Loucy (cell line): Measurements from ENCODE around the gene PPP1R27.

Experiments used
- H2AFZ ChIP-seq: fragments of 200-600 bp; sonication (generic); 2 replicates; pipeline ENCODE4 v1.6.0; 2016; ENCODE audit warnings: antibody characterized with exemption, mild to moderate bottlenecking, low read length, moderate library complexity
- H3F3A ChIP-seq: fragments of 200-600 bp; 2 replicates; pipeline ENCODE4 v1.6.0; 2016; ENCODE audit warnings: antibody characterized with exemption, low read depth, mild to moderate bottlenecking
- H3K27me3 ChIP-seq: fragments of 200-600 bp; sonication (generic); 2 replicates; pipeline ENCODE4 v1.6.1; 2014; ENCODE audit warnings: low read length, mild to moderate bottlenecking; ENCODE audit not compliant: insufficient read depth, poor library complexity, severe bottlenecking
- H3K36me3 ChIP-seq: fragments of 200-600 bp; sonication (generic); 2 replicates; pipeline ENCODE4 v1.6.1; 2016; ENCODE audit warnings: low read length; ENCODE audit not compliant: insufficient read depth
- H3K4me1 ChIP-seq: fragments of 200-600 bp; sonication (generic); 2 replicates; pipeline ENCODE4 v1.5.1; 2014; ENCODE audit warnings: low read length, mild to moderate bottlenecking; ENCODE audit not compliant: insufficient read depth, poor library complexity, severe bottlenecking
- H3K4me2 ChIP-seq: fragments of 200-600 bp; sonication (generic); 2 replicates; pipeline ENCODE4 v1.6.0; 2014; ENCODE audit warnings: antibody characterized with exemption, low read length, low read depth, mild to moderate bottlenecking; ENCODE audit not compliant: poor library complexity, severe bottlenecking
- H3K4me3 ChIP-seq: fragments of 200-600 bp; sonication (generic); 2 replicates; pipeline ENCODE4 v1.5.1; 2014; ENCODE audit warnings: low read length, mild to moderate bottlenecking, mixed read lengths; ENCODE audit not compliant: poor library complexity, severe bottlenecking
- H3K79me2 ChIP-seq: fragments of 200-600 bp; sonication (generic); 2 replicates; pipeline ENCODE4 v1.6.1; 2014; ENCODE audit warnings: low read length; ENCODE audit not compliant: insufficient read depth
- H3K9ac ChIP-seq: fragments of 200-600 bp; sonication (generic); 2 replicates; pipeline ENCODE4 v1.6.0; 2014; ENCODE audit warnings: mild to moderate bottlenecking, low read depth, low read length, moderate library complexity; ENCODE audit not compliant: poor library complexity, severe bottlenecking
- H3K9me2 ChIP-seq: fragments of 200-600 bp; sonication (generic); replicated peaks from 2 replicates; pipeline ENCODE4 v1.6.1; 2016; ENCODE audit warnings: low read depth, low read length, mixed read lengths
- H3K9me3 ChIP-seq: fragments of 200-600 bp; sonication (generic); 2 replicates; pipeline ENCODE4 v1.6.1; 2014; ENCODE audit warnings: mild to moderate bottlenecking, antibody characterized with exemption, low read length, low read depth; ENCODE audit not compliant: insufficient read depth
- H4K20me1 ChIP-seq: fragments of 200-600 bp; sonication (generic); 2 replicates; pipeline ENCODE4 v1.6.0; 2014; ENCODE audit warnings: antibody characterized with exemption, low read length, mild to moderate bottlenecking; ENCODE audit not compliant: insufficient read depth, poor library complexity, severe bottlenecking
- CTCF ChIP-seq: fragments of 200-600 bp; sonication (generic); conservative IDR thresholded peaks from 2 replicates; pipeline ENCODE4 v1.5.1; 2014; ENCODE audit warnings: mild to moderate bottlenecking, antibody characterized with exemption, low read length
- EZH2phosphoT487 ChIP-seq: fragments of 200-600 bp; IDR thresholded peaks from 2 replicates; pipeline ENCODE4 v1.6.1; 2018; ENCODE audit warnings: antibody characterized with exemption, mild to moderate bottlenecking, moderate library complexity, borderline replicate concordance

PPP1R27 gene

GRCh38 chr17:81878294-81878693 lies 43.4 kb upstream of the PPP1R27 start:
- H3F3A ChIP-seq: peaks cover 8% of the 10 kb centered on the region; the same call in 1 of the 2 replicates
- no peaks in the 10 kb centered on the region for H3K9me2 ChIP-seq
- TF ChIP-seq EZH2phosphoT487: no peak
- no peak for TF ChIP-seq CTCF
- H3K9ac ChIP-seq: peak overlapping the region; percentile 27
- no peaks in the 10 kb centered on the region for H3K9me3 ChIP-seq
- no peak overlapping the region for H3K4me3 ChIP-seq
- H2AFZ ChIP-seq: no peak overlapping the region
- H3K4me2 ChIP-seq: no peak overlapping the region
- no peaks in the 10 kb centered on the region for H3K27me3 ChIP-seq
- peaks cover 13% of the 10 kb centered on the region; the same call in 1 of the 2 replicates for H3K79me2 ChIP-seq
- H3K4me1 ChIP-seq: no peaks in the 10 kb centered on the region
- peaks cover 29% of the 10 kb centered on the region; the same call in 1 of the 2 replicates for H3K36me3 ChIP-seq
- no peaks in the 10 kb centered on the region for H4K20me1 ChIP-seq

GRCh38 chr17:81877569-81877968 lies 42.7 kb upstream of the PPP1R27 start:
- Histone ChIP-seq H2AFZ (no peak overlapping the region), H3K36me3 (peaks cover 29% of the 10 kb centered on the region; the same call in 1 of the 2 replicates), H3K27me3 (no peaks in the 10 kb centered on the region), H4K20me1 (no peaks in the 10 kb centered on the region), H3F3A (peaks cover 8% of the 10 kb centered on the region; the same call in 1 of the 2 replicates), H3K9me3 (no peaks in the 10 kb centered on the region), H3K4me2 (no peak overlapping the region), H3K9ac (no peak overlapping the region), H3K9me2 (no peaks in the 10 kb centered on the region), H3K79me2 (peaks cover 20% of the 10 kb centered on the region), H3K4me1 (peaks cover 5% of the 10 kb centered on the region), H3K4me3 (no peak overlapping the region)
- TF ChIP-seq EZH2phosphoT487: no peak
- no peak for TF ChIP-seq CTCF

DNA sequence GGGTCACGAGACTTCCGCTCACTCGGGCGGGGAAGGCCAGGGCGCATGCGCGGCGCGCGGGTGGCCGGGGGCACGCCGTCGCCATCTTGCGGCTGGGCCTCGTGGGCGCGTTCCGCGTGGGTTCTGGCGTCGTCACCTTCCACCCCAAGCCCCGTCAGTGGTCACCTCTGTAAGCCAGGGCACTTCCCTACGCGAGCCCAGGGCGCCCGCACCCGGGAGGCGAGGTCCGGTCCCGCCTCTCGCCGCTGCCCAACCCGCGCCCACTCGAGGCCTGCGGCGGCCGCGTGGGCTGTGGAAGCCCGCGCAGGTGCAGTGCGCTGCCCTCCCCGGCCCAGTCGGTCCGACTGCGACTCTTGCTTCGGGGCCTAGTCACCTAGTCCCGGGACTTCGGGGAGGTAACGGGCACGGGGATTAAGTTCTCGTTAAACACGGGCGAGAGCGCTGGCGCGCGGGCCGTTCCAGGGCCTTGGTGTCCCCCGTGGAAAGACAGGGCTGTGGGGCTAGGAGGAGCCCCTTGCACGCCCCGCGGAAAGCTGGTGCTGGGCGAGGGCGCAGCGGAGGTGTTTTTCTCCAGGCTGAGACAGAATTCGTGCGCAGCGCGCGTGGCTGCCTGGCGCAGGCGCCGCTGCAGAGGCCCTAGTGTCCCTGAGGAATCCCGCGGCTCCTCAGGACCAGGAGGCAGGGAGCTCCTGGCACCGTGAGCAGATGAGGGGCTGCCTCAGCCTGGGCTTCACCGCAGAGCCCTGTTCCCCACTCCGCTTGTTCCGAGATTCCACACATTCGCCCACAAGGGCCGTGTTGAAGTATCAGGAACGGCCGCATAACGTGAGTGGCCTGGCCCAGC lies 36.8 kb upstream of the PPP1R27 start:
- peak; percentile 21; the same call in 1 of the 2 replicates for TF ChIP-seq CTCF
- TF ChIP-seq EZH2phosphoT487: no peak
- Histone ChIP-seq H3K9me2 (no peaks in the 10 kb centered on the region), H4K20me1 (peaks cover 33% of the 10 kb centered on the region), H3K4me2 (peak overlapping the region; percentile 84), H3K4me3 (peak overlapping the region; percentile 95), H3F3A (peaks cover 8% of the 10 kb centered on the region; the same call in 1 of the 2 replicates), H3K79me2 (peaks cover 58% of the 10 kb centered on the region), H3K27me3 (peaks cover 4% of the 10 kb centered on the region), H3K9me3 (no peaks in the 10 kb centered on the region), H3K36me3 (peaks cover 18% of the 10 kb centered on the region), H3K9ac (peak overlapping the region; percentile 100), H3K4me1 (peaks cover 17% of the 10 kb centered on the region), H2AFZ (peak overlapping the region; percentile 62)
